ENCODE data around the gene GRIA3.
A peak's percentile ranks its signal among the peaks of the same experiment; 100 is the strongest.
"Not testable (repeated sequence)": the region's sequence is repeated elsewhere in the genome, so short reads cannot be mapped to it uniquely, and the experiment has no call there.

GRIA3 gene

GRCh38 chrX:123348468-123348867 lies 164.4 kb downstream of the GRIA3 start:
- DNase-seq (ENCODE audit: low spot score), result no peak
- in situ Hi-C loops (cut with MboI; ENCODE audit: low pct_unique_long_range_greater_than_20kb, low sequenced_read_pairs, unreplicated experiment), result no loop called here
- TF ChIP-seq, protein P1, sequence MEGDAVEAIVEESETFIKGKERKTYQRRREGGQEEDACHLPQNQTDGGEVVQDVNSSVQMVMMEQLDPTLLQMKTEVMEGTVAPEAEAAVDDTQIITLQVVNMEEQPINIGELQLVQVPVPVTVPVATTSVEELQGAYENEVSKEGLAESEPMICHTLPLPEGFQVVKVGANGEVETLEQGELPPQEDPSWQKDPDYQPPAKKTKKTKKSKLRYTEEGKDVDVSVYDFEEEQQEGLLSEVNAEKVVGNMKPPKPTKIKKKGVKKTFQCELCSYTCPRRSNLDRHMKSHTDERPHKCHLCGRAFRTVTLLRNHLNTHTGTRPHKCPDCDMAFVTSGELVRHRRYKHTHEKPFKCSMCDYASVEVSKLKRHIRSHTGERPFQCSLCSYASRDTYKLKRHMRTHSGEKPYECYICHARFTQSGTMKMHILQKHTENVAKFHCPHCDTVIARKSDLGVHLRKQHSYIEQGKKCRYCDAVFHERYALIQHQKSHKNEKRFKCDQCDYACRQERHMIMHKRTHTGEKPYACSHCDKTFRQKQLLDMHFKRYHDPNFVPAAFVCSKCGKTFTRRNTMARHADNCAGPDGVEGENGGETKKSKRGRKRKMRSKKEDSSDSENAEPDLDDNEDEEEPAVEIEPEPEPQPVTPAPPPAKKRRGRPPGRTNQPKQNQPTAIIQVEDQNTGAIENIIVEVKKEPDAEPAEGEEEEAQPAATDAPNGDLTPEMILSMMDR (IDR thresholded peaks at IDR 0.05; ENCODE audit: extremely low read depth, insufficient read depth, missing control alignments), result no peak

GRCh38 chrX:123350226-123350625 lies 166.1 kb downstream of the GRIA3 start:
- in situ Hi-C loops (cut with MboI; ENCODE audit: low pct_unique_long_range_greater_than_20kb, low sequenced_read_pairs, unreplicated experiment), result no loop called here
- no peak for DNase-seq (ENCODE audit: low spot score)
- TF ChIP-seq, protein P1 (IDR thresholded peaks at IDR 0.05; ENCODE audit: extremely low read depth, insufficient read depth, missing control alignments), result no peak

- DNase-seq (ENCODE audit: low spot score), result peak; percentile 15
- in situ Hi-C loops (cut with MboI; ENCODE audit: low pct_unique_long_range_greater_than_20kb, low sequenced_read_pairs, unreplicated experiment), result no loop called here
- TF ChIP-seq, protein P1 (IDR thresholded peaks at IDR 0.05; ENCODE audit: extremely low read depth, insufficient read depth, missing control alignments), result no peak
Observed at GRCh38 chrX:123357941-123358340, 173.9 kb downstream of the GRIA3 start.

- TF ChIP-seq, protein P1 (IDR thresholded peaks at IDR 0.05; ENCODE audit: extremely low read depth, insufficient read depth, missing control alignments), result no peak
- in situ Hi-C loops (cut with MboI; ENCODE audit: low pct_unique_long_range_greater_than_20kb, low sequenced_read_pairs, unreplicated experiment), result no loop called here
- DNase-seq (ENCODE audit: low spot score), result no peak
Observed at GRCh38 chrX:123358457-123358856, 174.4 kb downstream of the GRIA3 start.

- no peak for DNase-seq (ENCODE audit: low spot score)
- in situ Hi-C loops (cut with MboI; ENCODE audit: low pct_unique_long_range_greater_than_20kb, low sequenced_read_pairs, unreplicated experiment), result no loop called here
- TF ChIP-seq, protein P1 (IDR thresholded peaks at IDR 0.05; ENCODE audit: extremely low read depth, insufficient read depth, missing control alignments), result no peak
Observed at GRCh38 chrX:123361371-123361770, 177.3 kb downstream of the GRIA3 start.

GRCh38 chrX:123386196-123386595 lies 202.1 kb downstream of the GRIA3 start:
- in situ Hi-C loops (cut with MboI; ENCODE audit: low pct_unique_long_range_greater_than_20kb, low sequenced_read_pairs, unreplicated experiment); DNase-seq (ENCODE audit: low spot score): not testable (repeated sequence)

DNA sequence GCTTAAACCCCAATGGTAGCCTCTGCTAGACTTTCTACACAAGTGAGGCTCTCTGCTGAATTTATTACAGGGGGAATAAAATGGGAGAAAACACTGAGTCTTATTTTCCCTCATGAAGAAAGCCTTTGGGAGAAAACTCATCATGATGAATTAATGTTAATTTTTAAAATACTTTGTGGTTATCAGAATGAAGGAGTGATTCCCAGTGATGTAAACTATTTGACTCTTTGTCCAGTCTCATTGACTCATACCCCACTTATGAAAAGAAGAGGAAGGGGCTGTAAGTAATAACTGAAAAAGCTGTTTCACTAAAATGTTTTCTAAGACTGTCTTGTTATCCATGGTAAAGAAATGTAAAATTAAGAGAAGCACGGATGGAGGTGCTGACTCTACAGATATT lies 208.8 kb downstream of the GRIA3 start:
- in situ Hi-C loops (cut with MboI; ENCODE audit: low pct_unique_long_range_greater_than_20kb, low sequenced_read_pairs, unreplicated experiment), result no loop called here
- TF ChIP-seq, protein P1 (IDR thresholded peaks at IDR 0.05; ENCODE audit: extremely low read depth, insufficient read depth, missing control alignments), result no peak
- DNase-seq (ENCODE audit: low spot score), result no peak

All from GM13977 (cell line).